Measurements from ENCODE around the gene PFDN1.

The PFDN1 gene

GRCh38 chr5:140253985-140254384 is 48.9 kb downstream of the PFDN1 start:
- Histone ChIP-seq H3K4me1 (ENCODE audit: control insufficient read depth, low read length) (peaks cover 10% of the 10 kb centered on the region), H4K20me1 (ENCODE audit: control insufficient read depth, insufficient read depth, low read depth, low read length) (no peaks in the 10 kb centered on the region), H3K27ac (ENCODE audit: low read depth, low read length) (no peak overlapping the region), H3K4me2 (ENCODE audit: low read length) (no peak overlapping the region), H3K36me3 (ENCODE audit: control insufficient read depth, low read length) (peaks cover 4% of the 10 kb centered on the region; the same call in 1 of the 2 replicates), H3K9me3 (ENCODE audit: control insufficient read depth, insufficient read depth, low read length) (no peaks in the 10 kb centered on the region), H3K9me2 (replicated peaks; ENCODE audit: control insufficient read depth, low read length) (no peaks in the 10 kb centered on the region), H3K4me3 (ENCODE audit: low read length) (no peak overlapping the region), H3K79me2 (ENCODE audit: control insufficient read depth, low read length) (peaks cover 5% of the 10 kb centered on the region; the same call in 1 of the 2 replicates), H3F3A (ENCODE audit: control insufficient read depth, insufficient read depth) (no peaks in the 10 kb centered on the region), H3K27me3 (ENCODE audit: control insufficient read depth, low read length) (no peaks in the 10 kb centered on the region)
- TF ChIP-seq CTCF (IDR thresholded peaks at IDR 0.05; ENCODE audit: low read depth, low read length, poor library complexity, severe bottlenecking) (no peak), EZH2phosphoT487 (IDR thresholded peaks at IDR 0.05; ENCODE audit: borderline replicate concordance, low read length) (no peak)

GRCh38 chr5:140252470-140253126 is 50.3 kb downstream of the PFDN1 start:
- peaks cover 4% of the 10 kb centered on the region; the same call in 1 of the 2 replicates for H3K79me2 ChIP-seq (ENCODE audit: control insufficient read depth, low read length)

GRCh38 chr5:140251527-140251973 is 51.4 kb downstream of the PFDN1 start:
- 0 out of 2 replicates have a peak, but pooled peaks cover 3% of the 10 kb centered on the region for H3K79me2 ChIP-seq (ENCODE audit: control insufficient read depth, low read length)
- H3K4me1 ChIP-seq (ENCODE audit: control insufficient read depth, low read length): peaks cover 10% of the 10 kb centered on the region
- H3K9me3 ChIP-seq (ENCODE audit: control insufficient read depth, insufficient read depth, low read length): no peaks in the 10 kb centered on the region
- 0 out of 2 replicates have a peak, but pooled peaks cover 4% of the 10 kb centered on the region for H3K36me3 ChIP-seq (ENCODE audit: control insufficient read depth, low read length)
- H3K4me2 ChIP-seq (ENCODE audit: low read length): no peak overlapping the region
- no peaks in the 10 kb centered on the region for H3K27me3 ChIP-seq (ENCODE audit: control insufficient read depth, low read length)
- H4K20me1 ChIP-seq (ENCODE audit: control insufficient read depth, insufficient read depth, low read depth, low read length): no peaks in the 10 kb centered on the region
- no peak overlapping the region for H3K27ac ChIP-seq (ENCODE audit: low read depth, low read length)
- TF ChIP-seq CTCF (IDR thresholded peaks at IDR 0.05; ENCODE audit: low read depth, low read length, poor library complexity, severe bottlenecking): no peak
- TF ChIP-seq EZH2phosphoT487 (IDR thresholded peaks at IDR 0.05; ENCODE audit: borderline replicate concordance, low read length): no peak
- no peaks in the 10 kb centered on the region for H3F3A ChIP-seq (ENCODE audit: control insufficient read depth, insufficient read depth)
- H3K4me3 ChIP-seq (ENCODE audit: low read length): no peak overlapping the region
- no peaks in the 10 kb centered on the region for H3K9me2 ChIP-seq (replicated peaks; ENCODE audit: control insufficient read depth, low read length)

More at GRCh38 chr5:140252470-140253126, 50.3 kb downstream of the PFDN1 start:
- H3K4me3 ChIP-seq (ENCODE audit: low read length): no peak overlapping the region
- no peaks in the 10 kb centered on the region for H3F3A ChIP-seq (ENCODE audit: control insufficient read depth, insufficient read depth)
- H3K4me2 ChIP-seq (ENCODE audit: low read length): no peak overlapping the region
- H4K20me1 ChIP-seq (ENCODE audit: control insufficient read depth, insufficient read depth, low read depth, low read length): no peaks in the 10 kb centered on the region
- 0 out of 2 replicates have a peak, but pooled peaks cover 4% of the 10 kb centered on the region for H3K36me3 ChIP-seq (ENCODE audit: control insufficient read depth, low read length)
- no peak overlapping the region for H3K27ac ChIP-seq (ENCODE audit: low read depth, low read length)
- H3K9me3 ChIP-seq (ENCODE audit: control insufficient read depth, insufficient read depth, low read length): no peaks in the 10 kb centered on the region
- H3K27me3 ChIP-seq (ENCODE audit: control insufficient read depth, low read length): no peaks in the 10 kb centered on the region
- H3K9me2 ChIP-seq (replicated peaks; ENCODE audit: control insufficient read depth, low read length): no peaks in the 10 kb centered on the region
- no peak for TF ChIP-seq CTCF (IDR thresholded peaks at IDR 0.05; ENCODE audit: low read depth, low read length, poor library complexity, severe bottlenecking)
- no peak for TF ChIP-seq EZH2phosphoT487 (IDR thresholded peaks at IDR 0.05; ENCODE audit: borderline replicate concordance, low read length)
- H3K4me1 ChIP-seq (ENCODE audit: control insufficient read depth, low read length): peaks cover 10% of the 10 kb centered on the region
